HG02623 (cell line): Measurements from ENCODE around the gene MPPED2.

ENCODE experiments used
- ATAC-seq: cut with Tn5 transposase; IDR thresholded peaks from one replicate; pipeline ENCODE4 v1.9.1; 2021; ENCODE audit warnings: moderate library complexity; ENCODE audit not compliant: unreplicated experiment

Gene MPPED2

GRCh38 chr11:30455025-30455424, 131.1 kb downstream of the MPPED2 start:
- ATAC-seq: no peak

GRCh38 chr11:30454541-30454940, 131.6 kb downstream of the MPPED2 start:
- no peak for ATAC-seq

- no peak for ATAC-seq
Observed at GRCh38 chr11:30454111-30454510, 132.0 kb downstream of the MPPED2 start.

- no peak for ATAC-seq
Observed at GRCh38 chr11:30453705-30454104, 132.4 kb downstream of the MPPED2 start.

- ATAC-seq: no peak
Observed at GRCh38 chr11:30452842-30453241, 133.3 kb downstream of the MPPED2 start.

GRCh38 chr11:30452114-30452513, 134.0 kb downstream of the MPPED2 start:
- ATAC-seq: no peak

- no peak for ATAC-seq
Observed at GRCh38 chr11:30451626-30452025, 134.5 kb downstream of the MPPED2 start.

GRCh38 chr11:30451167-30451566, 135.0 kb downstream of the MPPED2 start:
- ATAC-seq: no peak

GRCh38 chr11:30447058-30447640, 139.0 kb downstream of the MPPED2 start:
- no peak for ATAC-seq

GRCh38 chr11:30446520-30446919, 139.6 kb downstream of the MPPED2 start:
- ATAC-seq: no peak

GRCh38 chr11:30445056-30445455, 141.1 kb downstream of the MPPED2 start:
- ATAC-seq: no peak

- no peak for ATAC-seq
Observed at GRCh38 chr11:30440510-30440909, 145.6 kb downstream of the MPPED2 start.

GRCh38 chr11:30436801-30437200, 149.4 kb downstream of the MPPED2 start:
- ATAC-seq: no peak

GRCh38 chr11:30435488-30435887, 150.7 kb downstream of the MPPED2 start:
- no peak for ATAC-seq

GRCh38 chr11:30434901-30435300, 151.3 kb downstream of the MPPED2 start:
- ATAC-seq: no peak

- no peak for ATAC-seq
Observed at GRCh38 chr11:30433831-30434230, 152.3 kb downstream of the MPPED2 start.

GRCh38 chr11:30432716-30433115, 153.4 kb downstream of the MPPED2 start:
- no peak for ATAC-seq

GRCh38 chr11:30432178-30432577, 154.0 kb downstream of the MPPED2 start:
- ATAC-seq: no peak

- ATAC-seq: no peak
Observed at GRCh38 chr11:30431127-30431814, 154.9 kb downstream of the MPPED2 start.

- ATAC-seq: no peak
Observed at GRCh38 chr11:30429550-30429949, 156.6 kb downstream of the MPPED2 start.

GRCh38 chr11:30426781-30427180, 159.4 kb downstream of the MPPED2 start:
- ATAC-seq: no peak

- ATAC-seq: no peak
Observed at GRCh38 chr11:30424844-30425243, 161.3 kb downstream of the MPPED2 start.

- no peak for ATAC-seq
Observed at GRCh38 chr11:30424321-30424720, 161.8 kb downstream of the MPPED2 start.
